H1 (cell line): ENCODE data around the gene RPS6KL1.

Experiments
- CEBPB ChIP-seq: IDR thresholded peaks from 2 replicates; pipeline ENCODE4 v1.6.1; 2012; ENCODE audit warnings: low read depth, low read length
- CTCF ChIP-seq, 3 experiments: IDR thresholded peaks; 1 replicate in 2 of 3; 2 replicates in 1 of 3; pipeline versions ENCODE4 v1.5.1 to v1.6.1; 2011; ENCODE audit warnings: low read length in 3 of 3, mild to moderate bottlenecking in 3 of 3, inconsistent platforms in 2 of 3, low read depth in 1 of 3, moderate library complexity in 1 of 3; ENCODE audit not compliant: insufficient read depth in 1 of 3; ENCODE audit errors: control extremely low read depth in 1 of 3
- EZH2 ChIP-seq: fragments of 200-600 bp; sonication (generic); IDR thresholded peaks from 2 replicates; pipeline ENCODE4 v1.7.1; 2012; ENCODE audit warnings: low read depth, mild to moderate bottlenecking, moderate library complexity, low read length, inconsistent platforms; ENCODE audit not compliant: severe bottlenecking
- KDM1A ChIP-seq: fragments of 200-600, 300-600 bp; sonication (generic); IDR thresholded peaks from 2 replicates; pipeline ENCODE4 v1.7.1; 2016; ENCODE audit warnings: mild to moderate bottlenecking, low read length, borderline replicate concordance
- NANOG ChIP-seq: IDR thresholded peaks from 2 replicates; pipeline ENCODE4 v1.6.1; 2011; ENCODE audit warnings: low read length, low read depth, mild to moderate bottlenecking, inconsistent platforms; ENCODE audit not compliant: insufficient read depth, poor library complexity, severe bottlenecking
- POLR2A ChIP-seq, 2 experiments: IDR thresholded peaks; 1 replicate in 1 of 2; 2 replicates in 1 of 2; pipeline ENCODE4 v1.6.1; 2011; ENCODE audit warnings: low read depth in 2 of 2, low read length in 2 of 2, mild to moderate bottlenecking in 2 of 2; ENCODE audit errors: control extremely low read depth in 1 of 2
- POLR2AphosphoS5 ChIP-seq: IDR thresholded peaks from 2 replicates; pipeline ENCODE4 v1.6.1; 2011; ENCODE audit warnings: low read depth, low read length
- RNF2 ChIP-seq: fragments of 200-900, 300-1000 bp; sonication (generic); IDR thresholded peaks from 2 replicates; pipeline ENCODE4 v1.7.1; 2016; ENCODE audit warnings: borderline replicate concordance, low read depth, mild to moderate bottlenecking, antibody characterized with exemption, low read length; ENCODE audit not compliant: poor library complexity, severe bottlenecking; ENCODE audit errors: missing control alignments
- SUZ12 ChIP-seq: fragments of 200-600 bp; sonication (generic); IDR thresholded peaks from 2 replicates; pipeline ENCODE4 v1.6.1; 2012; ENCODE audit warnings: mild to moderate bottlenecking, inconsistent platforms, low read length, moderate library complexity, mixed read lengths
- TBP ChIP-seq: IDR thresholded peaks from 2 replicates; pipeline ENCODE4 v1.6.1; 2011; ENCODE audit warnings: low read depth, low read length, improper control_type of control experiment

GRCh38 chr14:74965486-74966153 lies 42.6 kb upstream of the RPS6KL1 start:
- TF ChIP-seq POLR2AphosphoS5 (no peak), KDM1A (no peak), TBP (no peak), EZH2 (no peak), POLR2A (IDR thresholded peaks at IDR 0.05; ENCODE audit: control extremely low read depth in 1 of 2, low read depth in 2 of 2, low read length in 2 of 2) (no peak), RNF2 (no peak), SUZ12 (no peak), CTCF (IDR thresholded peaks at IDR 0.05; ENCODE audit: control extremely low read depth in 1 of 3, insufficient read depth in 1 of 3, low read depth in 1 of 3, low read length in 3 of 3) (no peak), NANOG (no peak), CEBPB (no peak)
